Ascending aorta (tissue), 2 donors: ENCODE data around the gene COMTD1. TPM values are rescaled to one million over a fixed set of nuclear protein-coding genes. Genes with fewer than 3 reads are reported as not detected.

ENCODE experiments used
- DNase-seq, 2 donors: peaks; one replicate each; pipeline ENCODE4 v3.0.0-alpha.2; 2019; ENCODE audit warnings: low spot score in 2 of 2
- H3K27ac ChIP-seq, 2 donors: fragments of 200-600 bp; sonication (generic); one replicate each; pipeline ENCODE4 v1.5.1; 2016 to 2017; ENCODE audit warnings: mild to moderate bottlenecking in 1 of 2
- H3K27me3 ChIP-seq: fragments of 200-600 bp; sonication (generic); one replicate; pipeline ENCODE4 v1.5.1; 2017
- H3K36me3 ChIP-seq, 2 donors: fragments of 200-600 bp; sonication (generic); one replicate each; pipeline ENCODE4 v1.5.1; 2016
- H3K4me1 ChIP-seq, 2 donors: fragments of 200-600 bp; sonication (generic); one replicate each; pipeline ENCODE4 v1.5.1; 2016 to 2017; ENCODE audit warnings: mild to moderate bottlenecking in 1 of 2
- H3K4me3 ChIP-seq, 2 donors: fragments of 200-600 bp; sonication (generic); one replicate each; pipeline ENCODE4 v1.5.1; 2016 to 2017; ENCODE audit warnings: mild to moderate bottlenecking in 1 of 2
- H3K9me3 ChIP-seq, 2 donors: fragments of 200-600 bp; sonication (generic); one replicate each; pipeline ENCODE4 v1.5.1; 2016
- CTCF ChIP-seq, 3 experiments: fragments of 200-600 bp in 2 of 3; fragments of 450-650 bp in 1 of 3; sonication (generic) in 2 of 3; IDR thresholded peaks; one replicate each; pipeline ENCODE4 v1.5.1; 2016 to 2019; ENCODE audit warnings: antibody characterized with exemption in 3 of 3, mild to moderate bottlenecking in 1 of 3, moderate library complexity in 1 of 3
- intact Hi-C: fragments of 100-400 bp; cut with DNase I; formaldehyde crosslinking; loops from one replicate; pipeline ENCODE4 v1.15.1; 2023
- total RNA-seq: library from RNA; depleted of rRNA; stranded (reverse); fragments of >200 nt; gene quantifications from one replicate; pipeline ENCODE4 v1.1.0, GENCODE V29; 2016

COMTD1 gene
- total RNA-seq, 1 donor from 2014 or later, result 85.5 TPM

GRCh38 chr10:75233444-75234016 lies 2.2 kb downstream of the COMTD1 start:
- Histone ChIP-seq H3K27me3 (no peaks in the 10 kb centered on the region), H3K36me3 (peaks cover 0 to 20% of the 10 kb centered on the region in 2 donors), H3K4me3 (peak overlapping the region; percentile 79 to 80), H3K4me1 (peaks cover 0 to 2% of the 10 kb centered on the region in 2 donors), H3K27ac (peak overlapping the region; percentile 81 to 90), H3K9me3 (no peaks in the 10 kb centered on the region)
- no peak for TF ChIP-seq CTCF (IDR thresholded peaks at IDR 0.05)
- no peak for DNase-seq
- intact Hi-C loops, result loop anchor here (1.0 to 10.0 kb wide), 5 partner anchors 45 to 1079 kb away; partner anchors contain the start of genes ADK, AP3M1 and SAMD8

GRCh38 chr10:75231672-75232581 lies 3.8 kb downstream of the COMTD1 start:
- H3K4me1 ChIP-seq, result peaks cover under 1 to 12% of the 10 kb centered on the region in 2 donors
- peak overlapping the region in 1 of 2 donors; percentile 33 for H3K27ac ChIP-seq
- intact Hi-C loops, result loop anchor here (10.0 kb wide), 1 partner anchor 1077 kb away; the partner anchor contains the start of genes ADK and AP3M1
- no peaks in the 10 kb centered on the region for H3K27me3 ChIP-seq
- TF ChIP-seq CTCF (IDR thresholded peaks at IDR 0.05), result no peak
- H3K4me3 ChIP-seq, result no peak overlapping the region
- peaks cover 0 to 24% of the 10 kb centered on the region in 2 donors for H3K36me3 ChIP-seq
- no peaks in the 10 kb centered on the region for H3K9me3 ChIP-seq
- DNase-seq, result no peak

- Histone ChIP-seq H3K9me3 (no peaks in the 10 kb centered on the region), H3K27me3 (no peaks in the 10 kb centered on the region), H3K27ac (peak overlapping the region in 1 of 2 donors; percentile 48), H3K4me3 (no peak overlapping the region), H3K4me1 (peaks cover 13 to 23% of the 10 kb centered on the region in 2 donors), H3K36me3 (peaks cover 0 to 24% of the 10 kb centered on the region in 2 donors)
- intact Hi-C loops, result loop anchor here (1.0 to 10.0 kb wide), 2 partner anchors 20 to 1076 kb away; partner anchors contain the start of genes ADK, AP3M1 and VDAC2
- DNase-seq, result peak; percentile 76 to 96
- TF ChIP-seq CTCF (IDR thresholded peaks at IDR 0.05), result peak; percentile 81 to 91 (median 90)
Measured at GRCh38 chr10:75230600-75231038, 5.1 kb downstream of the COMTD1 start.

- TF ChIP-seq CTCF (IDR thresholded peaks at IDR 0.05), result no peak
- DNase-seq, result no peak
- no peaks in the 10 kb centered on the region for H3K27me3 ChIP-seq
- peak overlapping the region in 1 of 2 donors; percentile 48 for H3K27ac ChIP-seq
- no peak overlapping the region for H3K4me3 ChIP-seq
- H3K36me3 ChIP-seq, result peaks cover 0 to 24% of the 10 kb centered on the region in 2 donors
- H3K9me3 ChIP-seq, result no peaks in the 10 kb centered on the region
- H3K4me1 ChIP-seq, result peaks cover 17 to 25% of the 10 kb centered on the region in 2 donors
- intact Hi-C loops, result loop anchor here (1.0 to 10.0 kb wide), 3 partner anchors 20 to 1075 kb away; partner anchors contain the start of genes ADK, AP3M1 and VDAC2
Measured at GRCh38 chr10:75229971-75230370, 5.8 kb downstream of the COMTD1 start.

- Histone ChIP-seq H3K4me1 (peaks cover 24 to 32% of the 10 kb centered on the region in 2 donors), H3K27me3 (no peaks in the 10 kb centered on the region), H3K27ac (peak overlapping the region; percentile 13 to 48), H3K9me3 (no peaks in the 10 kb centered on the region), H3K36me3 (peaks cover 0 to 28% of the 10 kb centered on the region in 2 donors), H3K4me3 (no peak overlapping the region)
- no peak for TF ChIP-seq CTCF (IDR thresholded peaks at IDR 0.05)
- intact Hi-C loops, result loop anchor here (1.0 kb wide), 1 partner anchor 41 kb away; no protein-coding TSS in a partner anchor
- peak in 1 of 2 donors; percentile 51 for DNase-seq
Measured at GRCh38 chr10:75228834-75229233, 6.9 kb downstream of the COMTD1 start.
